CD4-positive, alpha-beta T cell treated with Interleukin-6 for 4 hours (primary cell): ENCODE measurements around the gene ADD2.
A peak's percentile ranks its signal among the peaks of the same experiment; 100 is the strongest.
"Not testable (repeated sequence)": the region's sequence is repeated elsewhere in the genome, so short reads cannot be mapped to it uniquely, and the experiment has no call there.

ENCODE experiments used
- DNase-seq: peaks from one replicate; pipeline ENCODE4 v3.0.0-alpha.2; 2020; ENCODE audit warnings: mixed read lengths

ADD2 gene, protein sequence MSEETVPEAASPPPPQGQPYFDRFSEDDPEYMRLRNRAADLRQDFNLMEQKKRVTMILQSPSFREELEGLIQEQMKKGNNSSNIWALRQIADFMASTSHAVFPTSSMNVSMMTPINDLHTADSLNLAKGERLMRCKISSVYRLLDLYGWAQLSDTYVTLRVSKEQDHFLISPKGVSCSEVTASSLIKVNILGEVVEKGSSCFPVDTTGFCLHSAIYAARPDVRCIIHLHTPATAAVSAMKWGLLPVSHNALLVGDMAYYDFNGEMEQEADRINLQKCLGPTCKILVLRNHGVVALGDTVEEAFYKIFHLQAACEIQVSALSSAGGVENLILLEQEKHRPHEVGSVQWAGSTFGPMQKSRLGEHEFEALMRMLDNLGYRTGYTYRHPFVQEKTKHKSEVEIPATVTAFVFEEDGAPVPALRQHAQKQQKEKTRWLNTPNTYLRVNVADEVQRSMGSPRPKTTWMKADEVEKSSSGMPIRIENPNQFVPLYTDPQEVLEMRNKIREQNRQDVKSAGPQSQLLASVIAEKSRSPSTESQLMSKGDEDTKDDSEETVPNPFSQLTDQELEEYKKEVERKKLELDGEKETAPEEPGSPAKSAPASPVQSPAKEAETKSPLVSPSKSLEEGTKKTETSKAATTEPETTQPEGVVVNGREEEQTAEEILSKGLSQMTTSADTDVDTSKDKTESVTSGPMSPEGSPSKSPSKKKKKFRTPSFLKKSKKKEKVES

DNA sequence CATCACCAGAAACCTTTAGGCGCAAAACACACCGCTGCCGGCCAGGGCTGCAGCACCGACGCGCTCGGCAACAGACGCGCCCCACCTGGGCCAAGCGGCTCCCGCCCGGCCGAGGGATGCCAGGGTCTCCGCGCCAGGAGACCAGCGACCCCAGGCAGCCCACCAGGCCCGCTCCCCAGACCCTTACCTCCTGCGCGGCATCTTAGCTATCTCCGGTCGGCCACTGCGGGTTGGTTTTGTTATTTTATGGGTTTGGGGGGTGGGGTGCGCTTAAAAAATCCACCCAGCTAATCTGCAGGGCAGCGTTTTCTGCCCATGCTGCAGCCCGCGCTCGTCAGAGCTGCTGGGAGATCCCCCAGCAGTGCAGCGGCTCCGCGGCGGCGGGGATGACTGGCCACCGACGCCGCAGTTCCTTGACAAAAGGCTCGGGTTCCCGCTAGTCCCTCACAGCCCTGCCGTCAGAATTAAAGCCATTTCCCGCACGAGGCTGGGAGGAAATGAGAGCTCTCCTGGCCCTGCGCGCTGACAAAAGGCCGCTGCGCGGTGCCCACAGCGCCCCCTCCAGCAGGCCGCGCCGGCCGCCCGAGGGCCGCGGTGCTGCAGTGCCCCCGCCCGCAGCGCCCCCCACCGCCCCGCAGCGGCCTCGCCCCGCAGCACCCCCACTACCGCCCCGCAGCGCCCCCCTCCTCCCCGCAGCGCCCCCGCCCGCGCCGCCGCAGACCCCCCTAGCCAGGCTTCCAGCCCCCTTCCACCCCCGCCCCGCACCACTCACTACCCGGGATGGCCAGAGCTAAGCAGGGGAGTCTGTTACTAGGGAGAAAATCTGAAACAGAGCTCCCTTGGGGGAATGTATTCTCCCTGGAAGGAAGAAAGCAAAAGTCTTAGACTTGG lies at the start of gene ADD2:
ADD2 (minus strand) TSS at position 502 of the 891 bp plus-strand sequence. CDS start 61,792 bp downstream, outside the sequence.
- peak; percentile 56 for DNase-seq

DNA sequence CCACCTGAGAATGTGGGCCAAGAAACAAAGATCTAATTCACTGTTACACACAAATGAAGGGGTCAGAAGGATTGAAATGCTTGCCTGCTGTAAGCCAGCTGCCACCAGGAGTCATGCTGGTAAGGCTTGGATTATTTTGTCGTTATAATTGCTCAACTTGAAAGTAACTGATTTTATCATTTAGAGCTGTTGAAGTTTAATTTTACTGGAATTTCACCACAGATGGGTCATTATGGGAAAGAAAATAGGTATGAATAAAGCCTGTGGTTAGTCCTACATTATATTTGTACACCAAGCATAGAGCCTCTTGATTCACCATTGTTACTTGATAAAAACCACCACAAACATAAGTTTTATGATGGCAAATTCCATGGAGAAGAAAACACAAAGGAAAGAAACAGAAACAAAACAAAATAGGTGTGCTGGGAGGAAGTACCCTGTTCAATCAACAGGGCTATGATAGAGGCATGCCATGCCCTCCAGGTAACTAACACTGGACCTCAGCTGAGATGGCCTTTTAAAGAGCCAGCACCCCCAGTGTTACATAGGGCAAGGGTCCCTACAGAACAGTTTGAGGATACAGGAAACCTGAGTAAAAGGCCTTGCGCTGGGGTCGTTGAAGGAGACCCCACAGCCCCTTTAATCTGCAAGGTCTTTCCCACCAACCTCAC lies 49.4 kb upstream of the ADD2 start:
- no peak for DNase-seq

DNA sequence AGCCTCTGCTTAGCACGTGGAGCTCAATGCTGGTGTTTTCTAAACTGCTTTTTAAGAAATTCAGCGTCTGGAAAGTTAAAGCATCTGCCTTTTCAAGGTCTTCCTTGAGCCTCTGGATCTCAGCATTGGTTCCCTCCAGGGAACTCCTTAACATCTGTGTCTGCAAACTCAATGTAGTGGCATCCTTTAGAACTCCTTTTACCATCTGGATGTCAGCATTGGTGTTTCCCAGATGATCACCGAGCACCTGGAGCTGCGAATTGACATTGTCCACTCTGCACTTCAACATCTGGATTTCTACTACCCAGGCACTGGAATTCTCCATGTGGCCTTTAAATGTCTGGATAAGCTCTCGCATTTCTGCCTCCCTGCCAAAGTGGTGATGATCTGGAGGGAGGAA lies 48.7 kb upstream of the ADD2 start:
- no peak for DNase-seq

DNA sequence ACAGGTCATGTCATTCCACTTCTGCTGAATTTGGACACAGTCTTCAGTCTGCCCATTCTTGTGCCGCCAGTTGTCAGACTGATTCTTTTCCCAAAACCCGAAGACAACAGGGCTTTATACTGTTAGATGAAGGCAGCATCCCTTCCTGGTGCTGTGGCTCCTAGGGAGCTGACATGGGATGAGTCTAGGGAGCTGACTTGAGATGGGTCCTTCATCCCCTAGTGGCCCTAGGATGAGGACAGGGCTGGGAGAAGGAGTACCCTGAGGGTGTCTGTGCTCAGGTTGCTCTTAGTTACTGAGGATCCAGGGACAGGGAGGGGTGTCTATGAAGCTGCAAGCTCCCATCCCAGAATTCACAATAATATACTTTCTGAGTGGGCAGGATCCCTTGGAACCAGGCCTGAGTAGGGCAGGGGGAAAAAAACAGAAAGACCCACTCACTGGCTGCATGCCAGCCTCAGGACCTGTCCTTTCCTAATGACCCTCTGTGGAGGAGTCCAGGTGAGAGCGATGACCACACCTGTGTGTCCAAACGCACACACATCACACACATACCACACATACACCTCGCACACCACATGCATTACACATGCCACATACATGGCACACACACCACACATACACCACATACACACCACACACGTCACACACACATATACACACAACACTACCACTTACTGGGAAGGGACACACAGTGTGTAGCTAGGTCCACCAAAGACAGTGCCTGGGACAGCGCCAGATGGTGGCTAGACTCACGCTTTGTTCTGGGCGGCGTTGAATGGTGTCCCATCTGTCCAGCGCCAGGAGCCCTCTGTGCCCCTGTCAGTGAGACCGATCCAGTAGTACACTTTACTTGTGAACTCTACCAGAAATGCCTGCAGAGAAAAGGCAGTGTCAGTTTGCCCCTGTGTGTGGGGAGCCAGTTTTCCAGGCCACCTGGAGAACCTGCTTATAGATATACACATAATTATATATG lies 41.3 kb upstream of the ADD2 start:
- DNase-seq = no peak

DNA sequence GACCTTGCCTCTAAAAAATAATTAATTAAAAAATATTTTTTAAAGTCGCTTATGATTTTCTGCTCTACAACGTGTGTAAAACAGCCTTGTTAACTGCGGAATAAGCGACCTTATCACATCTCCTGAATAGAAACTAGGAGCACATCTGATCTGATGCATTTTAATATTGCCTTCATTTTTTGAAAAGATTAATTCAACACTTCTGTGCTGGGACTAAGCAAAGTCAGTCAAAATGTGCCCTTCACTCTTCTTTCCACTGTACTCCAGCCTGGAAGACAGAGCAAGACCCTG lies 39.8 kb upstream of the ADD2 start:
- DNase-seq = no peak

DNA sequence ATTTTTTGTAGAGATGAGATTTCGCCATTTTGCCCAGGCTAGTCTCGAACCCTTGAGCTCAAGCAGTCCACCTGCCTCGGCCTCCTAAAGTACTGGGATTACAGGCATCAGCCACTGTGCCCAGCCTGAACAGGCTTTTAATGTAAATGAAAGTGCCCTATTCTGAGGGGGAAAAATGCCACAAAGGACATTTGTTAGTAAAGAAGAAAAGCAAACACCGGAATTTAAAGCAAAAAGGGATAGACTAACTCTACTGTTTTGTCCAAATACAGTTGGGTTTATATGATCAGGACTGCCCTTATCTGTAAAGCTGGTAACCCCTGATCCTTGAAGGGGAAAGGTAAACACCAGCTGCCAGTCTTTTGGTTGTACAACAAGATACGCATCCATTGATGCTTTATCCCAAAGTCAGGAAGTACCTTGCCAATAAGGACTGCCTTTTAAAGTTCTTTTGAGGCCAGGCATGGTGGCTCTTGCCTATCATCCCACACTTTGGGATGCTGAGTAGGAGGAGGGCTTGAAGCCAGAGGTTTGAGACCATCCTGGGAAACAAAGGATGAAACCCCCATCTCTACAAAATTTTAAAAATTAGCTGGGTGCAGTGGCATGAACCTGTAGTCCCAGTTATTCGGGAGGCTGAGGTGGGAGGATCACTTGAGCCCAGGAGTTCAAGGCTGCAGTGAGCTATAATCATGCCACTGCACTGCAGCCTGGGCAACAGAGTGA lies 39.3 kb upstream of the ADD2 start:
- no peak for DNase-seq

DNA sequence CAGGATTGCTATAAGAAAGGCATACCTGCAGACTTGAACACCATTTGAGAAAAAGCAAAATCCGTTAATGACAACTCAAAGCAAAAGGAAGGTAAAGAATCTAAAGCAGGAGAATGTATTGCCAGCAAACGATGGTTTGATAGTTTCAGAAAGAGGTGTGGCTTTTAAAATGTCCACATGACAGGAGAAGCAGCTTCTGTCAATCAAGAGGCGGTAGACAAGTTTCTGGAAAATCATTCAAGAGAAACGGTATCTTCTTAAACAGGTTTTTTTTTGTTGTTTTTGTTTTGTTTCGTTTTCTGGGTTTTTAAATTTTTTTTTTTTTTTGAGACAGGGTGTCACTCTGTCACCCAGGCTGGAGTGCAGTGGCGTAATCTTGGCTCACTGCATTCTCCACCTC lies 38.6 kb upstream of the ADD2 start:
- no peak for DNase-seq

DNA sequence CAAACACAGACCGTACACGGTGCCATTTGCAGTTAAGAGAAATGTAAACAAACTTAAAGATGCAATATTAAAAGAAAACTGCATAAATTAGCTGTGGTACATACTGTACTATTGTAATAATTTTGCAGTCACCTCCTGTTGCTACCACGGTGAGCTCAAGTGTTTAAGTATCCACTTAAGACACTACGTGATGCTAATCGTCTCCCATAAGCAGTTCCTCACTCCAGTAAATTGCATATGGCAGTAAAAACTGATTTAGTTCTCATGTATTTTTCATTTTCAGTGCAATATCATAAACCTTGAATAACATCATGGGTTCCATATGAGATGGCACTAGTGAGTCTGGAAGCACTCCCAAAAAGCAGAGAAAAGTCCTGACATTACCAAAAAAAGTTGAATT lies 38.0 kb upstream of the ADD2 start:
- no peak for DNase-seq

DNA sequence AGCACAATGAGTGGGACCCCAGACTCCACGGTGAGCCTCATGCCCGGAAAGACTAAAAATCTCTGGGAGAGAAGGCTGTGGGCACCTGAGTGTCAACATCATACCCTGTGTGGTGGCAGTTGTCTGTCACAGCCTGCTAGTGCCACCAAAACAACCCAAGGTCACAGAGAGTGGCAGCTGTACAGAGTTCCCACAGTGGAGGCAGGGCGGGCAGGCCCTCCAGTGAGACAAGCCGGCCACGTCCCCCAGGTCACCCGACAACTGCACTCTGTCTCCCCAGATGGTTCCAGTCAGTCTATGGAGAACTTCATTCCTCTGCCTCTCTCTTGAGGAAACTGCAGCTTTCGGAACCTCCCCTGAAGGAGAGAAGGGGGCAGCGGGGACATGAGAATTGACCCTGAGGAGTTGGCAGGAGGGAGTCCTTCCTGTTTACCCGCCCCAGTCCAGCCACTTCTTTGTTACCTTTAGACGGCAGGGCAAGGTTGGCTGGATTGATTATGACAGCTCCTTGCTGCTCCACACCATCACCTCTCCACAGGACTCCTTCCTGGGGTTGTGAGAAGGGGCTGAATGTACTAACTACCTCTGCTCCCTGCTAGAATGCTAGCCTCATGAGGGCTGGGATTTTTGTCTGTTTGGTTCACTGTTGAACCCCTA lies 33.7 kb upstream of the ADD2 start:
- DNase-seq = no peak

DNA sequence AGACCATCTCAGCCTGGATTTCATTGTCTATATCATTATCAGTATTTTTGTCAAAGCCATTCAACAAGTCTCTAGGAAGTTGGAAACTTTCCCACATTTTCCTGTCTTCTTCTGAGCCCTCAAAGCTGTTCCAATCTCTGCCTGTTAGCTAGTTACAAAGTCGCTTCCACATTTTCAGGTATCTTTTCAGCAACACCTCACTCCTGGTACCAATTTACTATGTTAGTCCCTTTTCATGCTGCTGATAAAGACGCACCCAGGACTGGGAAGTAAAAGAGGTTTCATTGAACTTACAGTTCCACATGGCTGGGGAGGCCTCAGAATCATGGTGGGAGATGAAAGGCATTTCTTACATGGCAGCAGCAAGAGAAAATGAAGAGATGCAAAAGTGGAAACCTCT lies 31.7 kb upstream of the ADD2 start:
- no peak for DNase-seq

DNA sequence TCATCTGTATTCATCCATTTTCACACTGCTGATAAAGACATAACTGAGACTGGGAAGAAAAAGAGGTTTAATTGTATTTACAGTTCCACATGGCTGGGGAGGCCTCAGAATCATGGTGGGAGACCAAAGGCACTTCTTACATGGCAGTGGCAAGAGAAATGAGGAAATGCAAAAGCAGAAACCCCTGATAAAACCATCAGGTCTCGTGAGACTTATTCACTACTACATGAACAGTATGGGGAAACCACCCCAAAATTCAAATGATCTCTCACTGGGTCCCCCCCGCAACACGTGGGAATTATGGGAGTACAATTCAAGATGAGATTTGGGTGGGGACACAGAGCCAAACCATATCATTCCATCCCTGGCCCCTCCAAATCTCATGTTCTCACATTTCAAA lies 30.0 kb upstream of the ADD2 start:
- not testable (repeated sequence) for DNase-seq

DNA sequence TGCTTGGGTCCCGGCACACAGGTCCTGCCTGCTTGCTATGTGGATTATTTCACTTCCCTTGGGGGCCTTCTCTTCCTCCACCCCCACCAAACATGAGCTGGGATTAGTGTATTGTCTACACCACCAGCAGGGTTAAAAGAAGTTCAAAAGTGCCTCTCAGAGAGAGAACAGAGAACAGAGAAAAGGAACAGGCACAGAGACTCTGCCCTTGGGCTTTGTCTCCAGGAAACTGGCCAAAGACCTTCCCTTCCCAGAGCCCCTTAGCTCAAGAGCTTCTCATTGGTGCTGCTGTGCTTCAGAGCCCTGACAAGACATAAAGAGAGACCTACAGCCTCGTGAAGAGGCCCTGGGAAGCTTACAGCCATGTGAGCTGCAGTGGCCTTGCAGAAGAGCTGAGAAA lies 29.5 kb upstream of the ADD2 start:
- no peak for DNase-seq

DNA sequence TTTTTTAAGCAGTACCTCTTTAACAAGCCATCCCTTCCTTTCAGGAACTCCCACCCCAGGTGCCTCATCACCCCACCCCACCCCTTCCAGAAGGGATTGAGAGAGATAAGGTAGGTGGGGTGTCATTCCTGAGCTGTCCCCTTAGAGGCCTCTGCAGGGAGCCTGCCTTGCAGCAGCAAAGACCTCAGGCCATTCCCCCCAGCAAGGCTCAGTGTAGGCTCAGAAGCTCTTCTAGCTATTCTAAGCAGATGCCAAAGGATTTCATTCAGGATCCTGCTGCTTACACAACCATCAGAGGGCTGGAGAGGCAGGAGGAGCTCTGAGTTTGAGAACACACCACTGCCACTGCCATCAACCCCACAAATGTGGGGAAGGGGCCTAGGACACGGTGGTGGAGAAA lies 28.3 kb upstream of the ADD2 start:
- no peak for DNase-seq

DNA sequence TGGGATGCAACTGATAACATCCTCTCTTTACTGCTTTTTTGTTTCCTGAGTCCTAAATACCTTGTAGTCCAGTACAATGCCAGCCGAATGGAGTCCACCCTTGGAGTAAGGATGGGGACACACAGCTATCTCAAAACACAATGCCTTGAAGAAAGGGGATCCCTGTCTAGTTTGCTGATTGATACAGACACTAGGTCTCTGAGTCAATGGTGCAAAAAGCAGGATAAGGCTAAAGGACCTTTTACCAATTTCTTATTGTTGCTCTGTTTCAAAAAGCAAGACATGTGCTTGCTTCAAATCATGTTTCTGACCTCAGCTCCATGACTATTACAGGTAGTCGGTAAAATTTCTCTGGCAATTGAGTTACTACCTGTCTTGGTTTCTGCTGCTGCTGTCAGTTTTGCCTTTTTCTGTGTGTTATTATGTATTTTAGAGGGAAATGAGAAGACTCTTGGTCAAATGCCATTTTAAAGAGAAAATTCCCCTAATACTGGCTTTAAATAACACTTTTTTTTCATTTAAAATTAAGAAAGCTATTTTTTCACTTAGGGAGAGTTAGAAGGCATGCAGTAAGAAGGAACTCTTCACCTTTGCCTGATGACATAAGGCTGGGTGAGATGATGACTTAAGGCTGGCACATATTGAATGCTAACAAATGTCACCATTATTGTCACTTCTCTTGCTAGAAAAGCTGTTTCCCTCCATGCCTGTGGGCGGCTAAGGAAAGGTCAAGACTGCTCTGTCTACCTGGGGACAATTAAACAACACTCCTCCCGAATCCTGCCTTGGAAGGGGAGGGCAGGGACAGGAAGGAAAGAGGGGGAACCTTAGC lies 27.4 kb upstream of the ADD2 start:
- no peak for DNase-seq

DNA sequence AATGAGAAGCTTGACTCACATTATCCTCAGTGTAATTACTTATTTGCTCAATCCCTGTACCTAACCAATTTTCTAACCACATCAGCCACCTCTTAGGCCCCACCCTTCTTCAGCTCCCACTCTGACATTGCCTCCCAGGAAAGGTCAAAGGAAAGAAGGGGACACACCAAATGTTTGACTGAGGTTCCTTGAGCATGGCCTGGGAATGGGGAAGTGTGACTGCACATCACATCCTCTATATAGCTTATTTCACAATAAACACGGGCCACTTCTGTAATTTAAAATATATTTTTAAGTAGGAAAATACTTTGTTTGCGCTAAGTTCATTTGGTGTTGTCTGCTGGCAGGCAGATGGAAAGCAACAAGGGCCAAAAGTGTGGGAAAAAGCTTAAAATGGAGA lies 25.4 kb upstream of the ADD2 start:
- no peak for DNase-seq

DNA sequence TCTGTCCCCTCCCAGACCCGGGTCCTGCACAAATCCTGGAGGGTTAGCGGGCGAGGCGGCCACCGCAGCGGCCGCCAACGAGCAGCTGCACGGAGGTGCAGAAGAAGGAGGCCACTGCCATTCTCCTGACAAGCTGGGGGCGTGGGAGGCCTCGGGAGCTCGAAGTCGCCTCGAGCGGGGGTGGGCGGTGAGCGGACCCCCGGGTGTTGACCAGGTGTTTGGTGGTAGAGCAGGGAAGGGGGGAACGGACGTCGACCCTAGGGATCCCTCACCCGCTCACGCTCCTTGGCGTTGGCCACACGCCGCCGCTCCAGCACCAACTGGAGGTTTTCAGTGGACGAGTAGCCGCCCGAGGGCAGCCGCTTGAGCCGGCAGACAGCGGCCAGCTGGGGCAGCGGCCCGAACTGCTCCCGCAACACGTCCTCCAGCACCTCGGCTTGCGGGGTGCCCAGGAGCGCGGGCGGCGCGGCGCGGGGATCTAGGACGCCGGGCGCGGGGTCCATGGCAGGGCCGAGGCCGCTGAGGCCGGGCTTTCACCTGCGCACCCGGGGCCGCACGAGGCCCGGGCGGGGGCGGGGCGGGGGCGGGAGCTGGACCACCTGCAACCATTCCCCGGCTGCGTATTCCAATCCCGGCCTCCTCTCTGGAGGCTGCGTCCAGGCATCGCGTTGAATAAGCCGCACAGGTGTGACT lies 22.3 kb upstream of the ADD2 start, which contains the start of gene FIGLA:
FIGLA (minus strand) TSS at position 508 of the 693 bp plus-strand sequence; CDS start at position 503, 5 bp downstream.
- no peak for DNase-seq

DNA sequence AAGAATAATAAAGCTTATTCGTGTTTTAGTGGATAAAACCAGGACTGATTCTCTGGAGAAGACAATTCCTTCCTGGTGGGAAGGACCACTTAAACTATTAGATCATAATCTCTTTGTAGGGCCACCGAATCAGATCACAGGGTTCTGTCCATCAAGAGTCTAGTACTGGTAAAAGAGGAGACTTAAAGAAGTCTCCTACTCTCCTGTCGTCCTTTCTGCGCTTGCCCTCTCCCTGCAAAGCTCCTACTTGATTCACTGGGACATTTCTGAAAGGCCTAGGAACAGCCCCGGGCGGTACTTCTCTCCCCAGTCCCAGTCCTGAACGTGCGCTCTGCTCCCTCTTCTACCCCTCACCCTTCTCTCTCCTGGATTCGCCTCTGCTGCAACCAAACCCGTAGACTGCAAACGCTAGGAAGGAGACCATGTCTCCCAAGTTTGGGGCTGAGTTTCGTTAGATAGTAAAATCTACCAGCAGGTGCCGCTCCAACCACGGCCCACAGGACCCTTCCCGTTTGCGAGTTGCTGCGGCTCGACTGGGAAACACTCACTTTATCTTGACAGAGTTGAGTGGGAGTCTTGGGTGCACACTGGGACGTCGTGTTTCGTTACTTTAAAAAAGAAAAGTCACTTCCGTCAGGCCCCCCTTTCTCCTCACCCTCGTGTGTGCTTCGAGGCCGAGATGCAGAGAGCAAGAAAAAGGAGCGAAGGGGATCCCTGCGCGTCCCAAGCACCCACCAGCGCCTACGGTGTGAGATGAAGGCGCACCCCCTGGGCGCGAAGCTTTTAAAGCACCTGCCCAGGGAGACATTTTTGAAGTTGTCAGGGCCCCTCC lies 21.5 kb upstream of the ADD2 start:
- DNase-seq = peak; percentile 75
